RPMI7951 (cell line): ENCODE data around the gene GPR176. TPM values are rescaled to one million over a fixed set of nuclear protein-coding genes. Genes with fewer than 3 reads are reported as not detected.
"Not testable (repeated sequence)": the region's sequence is repeated elsewhere in the genome, so short reads cannot be mapped to it uniquely, and the experiment has no call there.

Experiments used
- DNase-seq: peaks from one replicate; pipeline ENCODE4 v3.0.0-alpha.2; 2012; ENCODE audit warnings: low read depth
- total RNA-seq: library from RNA; depleted of rRNA; stranded (reverse); fragments of >200 nt; shearing (Covaris generic); gene quantifications from 2 replicates; pipeline ENCODE4 v1.2.3, GENCODE V29; 2014

Gene GPR176
- total RNA-seq, 1 experiment from 2014 or later, result 44.5 TPM

DNA sequence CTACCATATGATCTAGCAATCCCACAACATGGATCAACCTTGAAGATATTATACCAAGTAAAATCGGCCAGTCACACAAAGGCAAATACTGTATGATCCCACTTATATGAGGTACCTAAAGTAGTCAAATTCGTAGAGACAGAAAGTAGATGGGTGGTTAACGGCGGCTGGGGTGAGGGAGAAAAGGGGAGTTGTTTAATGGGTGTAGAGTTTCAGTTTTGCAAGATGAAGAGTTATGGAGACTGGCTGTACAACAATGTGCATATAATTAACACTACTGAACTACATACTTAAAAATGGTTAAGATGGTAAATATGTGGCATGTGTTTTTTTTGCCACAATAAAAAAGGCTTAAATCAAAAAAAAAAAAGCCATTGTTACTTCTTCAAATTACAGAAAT is 60.4 kb downstream of the GPR176 start:
- DNase-seq, result no peak

- no peak for DNase-seq
These were observed 62.9 kb downstream of the GPR176 start for GRCh38 chr15:39857132-39857531.

- no peak for DNase-seq
These were observed 63.7 kb downstream of the GPR176 start for GRCh38 chr15:39856357-39856756.

DNA sequence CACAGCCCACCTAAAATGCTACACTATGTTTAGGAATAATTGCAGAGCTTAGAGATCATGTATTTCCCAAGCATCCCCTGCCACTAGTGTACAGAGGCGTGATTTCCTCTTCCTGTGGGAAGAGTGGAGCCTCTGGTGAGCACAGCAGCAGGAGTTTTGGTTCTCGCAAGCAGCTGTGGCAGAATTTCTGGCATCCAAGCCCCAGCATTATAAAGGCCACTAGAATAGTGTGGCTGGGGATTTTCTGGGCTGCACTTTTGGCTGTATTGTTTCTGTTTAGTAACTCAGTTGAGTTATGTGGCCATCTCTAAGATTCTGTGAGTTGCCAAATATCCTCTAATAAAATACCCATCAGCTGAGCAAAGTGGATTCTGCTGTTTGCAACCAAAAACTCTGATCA is 64.7 kb downstream of the GPR176 start:
- DNase-seq, result no peak

DNA sequence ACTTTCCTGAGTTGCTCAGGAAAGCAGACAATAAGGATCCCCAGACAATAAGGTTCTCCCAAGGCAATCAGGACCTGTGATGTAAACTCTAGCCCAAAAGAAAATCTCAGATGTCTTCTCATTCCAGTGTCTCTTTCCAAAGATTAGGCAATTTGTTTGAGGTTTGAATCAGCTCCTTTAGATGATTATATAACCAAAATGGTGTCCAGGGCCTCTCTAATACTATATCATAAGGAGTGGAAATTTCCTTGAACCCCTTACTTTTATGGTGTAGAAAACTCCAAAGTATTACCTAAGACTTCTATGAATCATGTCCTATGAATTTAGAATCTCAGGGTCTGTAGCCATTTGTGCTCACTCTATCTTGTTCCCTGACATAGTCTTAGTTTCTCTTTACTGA is 65.9 kb downstream of the GPR176 start:
- DNase-seq, result peak; percentile 33

GRCh38 chr15:39852250-39852649 is 67.8 kb downstream of the GPR176 start:
- peak; percentile 35 for DNase-seq

DNA sequence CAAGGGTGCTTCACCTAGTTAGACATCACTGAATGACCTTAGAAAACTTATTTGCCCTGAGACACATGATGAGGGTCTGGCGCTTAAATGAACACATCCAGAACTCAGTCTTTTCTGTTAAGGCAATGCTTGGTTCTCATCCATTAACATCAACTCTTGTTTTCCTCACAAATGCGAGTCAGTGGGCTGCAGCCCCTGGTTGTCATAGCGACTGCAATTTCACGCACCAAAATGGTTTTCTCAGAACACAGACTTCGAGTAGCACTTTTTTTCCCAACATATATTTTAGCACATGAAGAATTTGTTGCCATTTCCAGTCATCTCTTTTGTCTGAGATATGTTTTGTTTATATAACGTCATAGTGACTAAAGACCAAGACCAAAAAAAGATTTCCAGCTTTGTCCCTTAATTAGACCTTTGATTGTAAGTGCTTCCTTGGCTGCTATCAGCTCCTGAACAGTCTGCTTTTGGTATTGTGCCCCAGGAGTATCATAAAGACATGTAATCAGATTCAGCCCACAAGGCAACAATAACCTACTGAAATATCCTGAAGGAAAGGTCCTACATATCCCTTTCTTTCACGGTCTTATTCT is 68.5 kb downstream of the GPR176 start:
- DNase-seq, result peak; percentile 36

GRCh38 chr15:39850436-39850835 is 69.6 kb downstream of the GPR176 start:
- no peak for DNase-seq

DNA sequence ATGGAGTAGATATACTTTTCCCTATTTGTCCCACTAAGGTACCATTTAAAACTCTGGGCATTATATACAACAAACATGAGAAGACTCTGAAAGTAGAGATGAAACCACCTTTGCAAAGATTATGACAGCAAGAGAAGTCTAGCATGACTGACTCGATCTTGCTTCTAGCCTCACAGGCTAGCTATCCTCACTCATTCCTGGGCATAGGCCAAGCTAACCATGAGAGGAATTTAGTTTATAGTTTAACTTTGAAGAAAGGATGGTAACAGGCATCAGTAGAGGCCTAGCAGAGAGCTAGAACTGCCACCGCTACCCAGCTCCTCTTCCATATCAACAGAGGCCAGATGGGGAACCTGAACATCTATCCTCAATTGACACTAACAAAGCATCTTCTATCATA is 74.0 kb downstream of the GPR176 start:
- DNase-seq, result no peak

DNA sequence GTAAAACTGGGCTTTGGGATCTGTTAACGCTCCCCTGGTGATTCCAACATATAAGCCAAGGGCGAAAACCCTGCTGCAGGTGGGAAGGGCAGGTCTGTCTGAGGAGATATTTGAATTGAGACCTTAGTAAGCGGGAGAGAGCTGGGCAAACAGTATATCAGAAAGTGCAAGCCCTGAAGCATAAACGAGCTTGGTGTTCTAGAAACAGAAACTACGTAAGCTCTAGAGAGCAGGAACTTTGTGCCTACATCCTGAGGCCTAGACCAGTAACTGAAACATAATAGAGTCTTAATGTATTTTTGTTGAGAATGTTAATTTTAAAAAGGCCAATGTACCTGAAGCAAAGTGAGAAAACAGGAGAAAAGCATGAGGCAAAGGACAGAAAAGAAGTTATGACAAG is 74.5 kb downstream of the GPR176 start:
- no peak for DNase-seq

DNA sequence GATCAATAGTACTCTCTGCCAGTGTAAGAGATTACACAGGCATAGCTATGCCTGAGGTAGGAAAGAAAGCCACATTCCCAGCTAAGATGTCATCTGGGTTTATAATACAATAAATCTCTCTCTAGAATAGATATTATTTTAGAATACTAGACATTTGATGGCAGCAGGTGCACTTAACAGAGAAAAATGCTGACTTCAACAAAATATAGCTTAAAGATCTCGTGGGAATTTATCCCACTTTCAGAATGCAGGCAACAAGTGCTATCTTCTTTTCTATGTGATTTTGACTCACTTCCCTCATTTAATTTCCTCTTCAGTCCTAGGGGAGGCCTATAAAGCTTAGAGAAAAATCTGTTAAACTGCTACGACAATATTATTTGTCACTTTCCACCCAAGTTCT is 76.5 kb downstream of the GPR176 start:
- DNase-seq, result no peak

DNA sequence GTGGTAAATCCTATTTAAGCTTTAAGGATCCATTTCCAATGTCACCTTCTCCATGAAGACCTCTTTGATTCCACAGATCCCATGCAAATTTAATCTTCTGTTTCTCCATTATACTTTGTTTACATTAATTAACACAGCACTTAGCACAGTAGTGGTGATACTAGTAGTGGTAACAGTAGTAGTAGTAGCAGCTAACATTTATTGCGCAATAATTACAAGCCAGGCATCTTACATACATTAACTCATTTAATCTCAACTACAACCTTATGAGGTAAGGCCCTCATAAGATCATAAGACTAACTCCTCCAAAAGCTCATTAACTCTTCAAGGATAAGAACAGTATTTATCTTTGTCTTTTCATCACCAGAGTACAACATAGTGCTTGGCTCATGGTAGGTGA is 82.6 kb downstream of the GPR176 start:
- DNase-seq, result no peak

- DNase-seq, result no peak
These were observed 84.5 kb downstream of the GPR176 start for GRCh38 chr15:39835550-39835949.

DNA sequence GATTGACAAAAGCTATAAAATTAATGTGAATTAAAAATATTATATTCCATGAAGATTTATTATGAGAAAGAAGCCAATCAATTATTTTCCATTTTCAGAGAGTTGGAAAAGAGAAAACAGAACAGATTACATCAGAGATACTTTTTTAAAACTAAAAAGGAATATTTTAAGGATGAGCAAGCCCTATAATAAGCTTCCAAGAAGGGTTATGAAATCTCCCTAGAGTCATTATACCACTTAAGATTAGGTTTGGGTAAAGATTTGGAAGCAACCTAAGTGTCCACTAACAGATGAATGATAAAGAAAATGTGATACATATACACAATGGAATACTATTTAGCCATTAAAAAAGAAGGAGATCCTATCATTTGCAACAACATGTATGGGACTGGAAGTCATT is 85.8 kb downstream of the GPR176 start:
- DNase-seq, result no peak

DNA sequence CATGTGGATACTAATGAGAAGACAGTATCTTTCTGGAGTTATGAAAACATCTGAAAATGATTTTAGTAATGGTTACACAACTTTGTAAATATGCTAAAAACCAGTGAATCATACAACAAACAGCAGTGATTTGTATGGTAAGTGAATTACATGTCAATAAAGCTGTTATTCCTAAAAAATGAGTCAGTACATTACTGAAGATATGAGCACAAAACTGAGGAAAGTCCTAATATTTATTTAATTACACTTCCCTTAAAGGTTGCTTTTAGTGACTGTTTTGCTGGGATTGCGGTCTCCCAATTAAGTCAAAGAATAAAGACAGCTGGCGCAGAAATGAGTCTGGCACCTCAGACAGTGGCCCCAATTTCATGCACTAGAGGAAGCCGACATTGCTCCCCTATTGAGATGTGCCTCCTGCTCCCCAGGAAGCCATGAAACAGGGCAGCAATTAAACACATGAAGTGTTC is 86.5 kb downstream of the GPR176 start:
- DNase-seq, result peak; percentile 36

DNA sequence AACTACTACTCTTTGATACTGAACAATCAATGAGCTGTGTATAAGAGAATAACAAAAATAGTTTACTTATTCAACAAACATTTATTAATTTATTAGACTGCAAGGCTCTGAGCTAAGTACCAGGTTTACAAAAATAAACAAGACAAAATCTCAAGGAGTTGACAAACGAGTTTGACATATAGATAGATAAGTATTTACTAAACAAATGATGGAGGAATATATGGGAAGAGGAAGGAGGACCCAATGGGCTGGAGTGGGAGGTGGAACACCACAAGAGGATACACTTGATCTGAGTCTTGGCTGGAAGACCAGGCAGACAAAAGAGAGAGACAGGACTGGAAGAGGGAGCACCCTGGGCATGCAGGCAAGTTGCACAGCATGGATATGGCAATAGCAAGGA is 89.9 kb downstream of the GPR176 start:
- no peak for DNase-seq

DNA sequence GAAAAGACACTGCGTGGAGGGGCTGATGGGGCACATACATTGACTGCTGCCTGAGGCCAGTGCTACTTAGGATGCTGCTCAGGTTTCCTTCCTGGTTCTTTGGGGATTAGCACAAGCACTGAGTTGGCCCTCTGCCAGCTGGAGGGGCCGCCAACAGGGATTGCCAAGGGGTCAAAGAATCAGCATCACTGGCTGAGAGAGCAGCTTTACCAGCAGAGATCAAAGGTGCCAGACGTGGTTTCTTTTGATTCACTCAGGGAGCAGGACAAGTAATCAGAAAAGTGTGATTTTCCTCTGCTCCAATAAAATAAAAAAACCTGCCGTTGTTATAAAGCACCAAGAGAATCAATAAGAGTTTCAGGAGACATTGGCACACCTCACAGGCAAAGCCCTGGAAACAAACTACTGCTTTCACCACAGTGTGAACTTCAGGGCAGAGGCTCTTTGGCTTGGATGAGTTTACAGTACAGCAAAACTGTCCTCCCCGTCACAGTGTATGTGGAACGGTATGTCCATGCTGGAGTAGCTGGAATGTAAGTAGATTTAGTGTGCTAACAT is 91.6 kb downstream of the GPR176 start:
- peak; percentile 49 for DNase-seq

- DNase-seq, result no peak
These were observed 93.1 kb downstream of the GPR176 start for GRCh38 chr15:39826975-39827374.

- DNase-seq, result no peak
These were observed 96.4 kb downstream of the GPR176 start for GRCh38 chr15:39823634-39824033.

GRCh38 chr15:39820050-39820602 is 99.9 kb downstream of the GPR176 start:
- DNase-seq, result no peak

DNA sequence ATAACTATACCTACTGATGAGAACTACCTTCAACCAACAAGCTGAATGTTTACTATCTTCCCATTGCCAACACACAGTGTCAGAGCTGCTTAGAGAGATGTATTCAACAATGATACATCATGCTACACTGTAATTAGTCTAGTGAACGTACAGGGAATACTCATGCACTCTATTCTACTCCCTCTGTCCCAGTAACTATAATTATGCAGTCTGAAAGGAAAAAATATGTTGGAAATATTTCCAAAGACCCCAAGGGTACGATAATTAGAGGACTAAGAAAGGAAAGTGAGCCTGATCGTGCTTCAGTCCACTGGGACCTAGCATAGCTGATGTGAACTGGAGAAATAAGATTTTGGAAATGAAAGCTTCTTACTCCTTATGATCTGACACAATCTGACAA is 100.5 kb downstream of the GPR176 start:
- no peak for DNase-seq

DNA sequence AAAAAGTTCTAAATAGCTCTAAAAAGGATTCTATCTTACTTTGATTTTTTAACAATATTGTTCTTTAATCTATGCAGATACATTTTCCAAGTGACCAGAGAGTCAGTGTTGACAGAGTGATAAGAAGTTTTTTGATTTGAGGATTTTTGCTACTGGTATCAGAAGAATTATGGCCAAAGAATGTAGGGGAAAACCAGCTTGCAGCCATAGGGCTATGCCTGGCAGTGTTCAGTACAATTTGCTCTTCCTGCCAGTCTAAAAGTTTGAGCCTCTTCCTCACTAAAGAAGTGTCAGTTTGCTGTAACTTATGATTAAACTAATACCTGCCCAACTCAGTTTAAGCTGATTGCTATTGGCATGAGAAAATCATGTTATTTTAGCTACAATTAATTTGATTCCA is 102.2 kb downstream of the GPR176 start:
- DNase-seq, result no peak

- DNase-seq, result no peak
These were observed 105.6 kb downstream of the GPR176 start for GRCh38 chr15:39814489-39814888.

DNA sequence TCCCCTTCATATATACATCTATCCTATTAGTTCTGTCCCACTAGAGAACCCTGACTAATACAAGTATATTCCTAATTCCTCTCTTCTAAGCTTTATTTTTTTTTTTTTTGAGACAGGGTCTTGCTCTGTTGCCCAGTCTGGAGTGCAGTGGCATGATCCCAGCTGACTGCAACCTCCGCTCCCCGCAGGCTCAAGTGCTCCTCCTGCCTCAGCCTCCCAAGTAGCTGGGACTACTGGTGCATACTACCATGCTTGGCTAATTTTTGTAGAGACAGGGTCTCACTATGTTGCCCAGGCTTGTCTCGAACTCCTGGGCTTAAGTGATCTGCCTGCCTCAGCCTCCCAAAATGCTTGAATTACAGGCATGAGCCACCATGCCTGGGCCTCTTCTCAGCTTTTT is 107.4 kb downstream of the GPR176 start:
- DNase-seq, result not testable (repeated sequence)
